NCI-H774 (cell line): ENCODE results near the gene MSH4.
"Not testable (repeated sequence)": the region's sequence is repeated elsewhere in the genome, so short reads cannot be mapped to it uniquely, and the experiment has no call there.

Experiments
- DNase-seq: peaks from one replicate; lab custom pipeline; 2025; lab: John Stamatoyannopoulos, UW

Gene MSH4

DNA sequence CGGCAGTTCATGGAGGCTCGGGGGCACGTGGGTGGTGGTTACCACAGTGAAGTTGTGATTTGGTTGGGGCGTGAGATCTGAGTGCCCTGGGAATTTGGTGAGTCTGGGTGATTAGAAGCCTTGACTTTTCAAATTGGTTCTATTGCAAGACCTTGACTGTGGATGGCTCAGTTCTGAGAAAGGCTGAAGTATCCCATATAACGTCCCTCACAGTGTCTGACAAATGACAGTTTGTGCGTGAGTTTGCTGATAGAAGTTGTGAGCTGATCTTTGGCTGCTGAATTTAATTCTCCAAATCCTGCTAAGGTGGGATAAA is 549 bp downstream of the MSH4 start:
- DNase-seq, result no peak

DNA sequence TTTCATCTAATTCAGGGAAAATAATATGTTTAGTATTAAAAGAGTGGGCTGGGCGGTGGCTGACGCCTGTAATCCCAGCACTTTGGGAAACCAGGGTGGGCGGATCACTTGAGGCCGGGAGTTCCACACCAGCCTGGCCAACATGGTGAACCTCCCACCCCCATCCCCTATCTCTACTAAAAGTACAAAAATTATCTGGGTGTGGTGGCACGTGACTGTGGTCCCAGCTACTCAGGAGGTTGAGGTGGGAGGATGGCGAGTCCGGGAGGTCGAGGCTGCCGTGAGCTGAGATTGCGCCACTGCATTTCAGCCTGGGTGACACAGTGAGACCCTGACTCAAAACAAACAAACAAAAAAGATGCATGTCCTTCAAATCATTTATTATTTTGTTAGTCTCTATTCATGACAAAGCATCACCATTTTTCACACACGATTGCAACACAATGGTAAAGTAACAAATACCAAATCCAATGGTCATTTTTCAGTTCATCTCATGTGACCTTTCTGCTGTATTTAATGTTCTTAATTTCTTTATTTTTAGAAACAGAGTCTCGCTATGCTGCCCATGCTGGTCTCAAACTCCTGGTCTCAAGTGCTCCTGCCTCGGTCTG is 1.0 kb downstream of the MSH4 start:
- DNase-seq, result no peak

DNA sequence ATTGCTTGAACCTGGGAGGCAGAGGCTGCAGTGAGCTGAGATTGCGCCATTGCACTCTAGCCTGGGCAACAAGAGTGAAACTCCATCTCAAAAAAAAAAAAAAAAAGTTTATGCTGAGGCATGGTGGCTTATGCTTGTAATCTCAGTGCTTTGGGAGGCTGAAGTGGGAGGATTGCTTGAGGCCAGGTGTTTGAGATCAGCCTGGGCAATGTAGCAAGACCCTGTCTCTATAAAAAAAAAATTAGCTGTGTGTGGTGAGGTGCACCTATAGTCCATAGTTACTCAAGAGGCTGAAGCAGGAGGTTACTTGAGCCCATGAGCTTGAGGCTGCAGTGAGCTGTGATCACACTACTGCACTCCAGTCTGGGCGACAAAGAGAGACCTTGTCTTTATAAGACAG is 4.8 kb downstream of the MSH4 start:
- not testable (repeated sequence) for DNase-seq

DNA sequence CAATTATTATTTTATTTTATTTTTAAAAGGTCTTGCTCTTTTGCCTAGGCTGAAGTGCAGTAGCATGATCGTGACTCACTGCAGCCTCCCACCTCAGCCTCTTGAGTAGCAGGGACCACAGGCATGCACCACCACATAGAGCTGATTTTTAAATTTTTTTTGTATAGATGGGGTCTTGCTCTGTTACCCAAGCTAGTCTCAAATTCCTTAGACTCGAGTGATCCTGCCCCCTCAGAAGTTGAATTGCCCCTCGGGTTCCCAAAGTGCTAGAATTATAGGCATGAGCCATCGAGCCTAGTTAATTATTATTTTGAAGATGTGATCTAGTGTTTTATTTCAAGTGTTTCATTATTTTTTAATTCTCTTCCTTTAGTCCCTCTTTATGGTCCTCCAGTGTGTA is 12.2 kb downstream of the MSH4 start:
- DNase-seq, result no peak

DNA sequence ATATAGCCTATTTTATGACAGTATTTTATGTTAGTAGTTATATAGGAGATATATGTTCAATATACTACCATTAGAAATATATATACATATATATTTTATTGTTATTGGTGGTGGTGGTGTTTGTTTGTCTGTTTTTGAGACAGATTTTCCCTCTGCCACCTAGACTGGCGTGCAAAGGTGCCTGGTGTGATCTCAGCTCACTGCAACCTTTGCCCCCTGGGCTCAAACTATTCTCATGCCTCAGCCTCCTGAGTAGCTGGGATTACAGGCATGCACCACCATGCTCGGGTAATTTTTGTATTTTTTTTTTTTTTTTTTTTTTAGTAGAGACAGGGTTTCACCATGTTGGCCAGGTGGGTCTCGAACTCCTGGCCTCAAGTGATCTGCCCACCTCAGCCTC is 13.4 kb downstream of the MSH4 start:
- DNase-seq, result not testable (repeated sequence)

DNA sequence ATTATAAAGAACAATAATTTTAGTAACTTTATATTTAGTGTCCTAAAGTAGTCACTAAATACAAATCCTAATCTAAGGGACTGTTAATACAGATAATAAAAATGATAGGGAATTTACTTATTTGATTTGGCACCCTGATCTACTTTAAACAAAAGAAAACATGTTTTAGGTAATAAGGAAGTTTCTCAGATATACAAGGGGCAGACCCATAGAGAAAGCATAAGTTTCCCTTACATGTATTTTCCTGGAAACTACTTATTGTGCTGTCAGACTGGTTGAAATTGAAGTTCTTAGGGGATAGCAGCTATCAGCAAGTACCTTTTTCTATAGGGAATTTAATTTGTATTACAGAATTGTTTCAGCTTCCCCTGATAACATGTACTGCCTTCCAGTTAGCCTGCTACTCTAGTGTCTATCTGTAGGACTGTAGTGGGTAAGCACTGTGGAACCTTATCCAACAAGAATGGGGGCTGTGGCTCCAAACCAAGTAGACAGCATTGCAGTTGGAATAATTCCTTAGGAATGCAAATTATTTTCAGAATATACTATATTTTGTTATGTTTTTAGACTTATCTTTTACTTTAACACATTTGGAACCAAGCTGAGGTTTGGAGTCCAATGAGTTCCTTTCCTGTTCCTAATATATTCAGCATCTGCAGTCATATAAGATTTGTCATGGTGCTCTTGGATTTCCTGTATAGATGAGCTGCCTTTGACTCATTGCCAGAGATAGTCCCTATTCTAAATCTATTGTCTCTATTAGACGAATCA is 14.7 kb downstream of the MSH4 start:
- DNase-seq, result no peak

DNA sequence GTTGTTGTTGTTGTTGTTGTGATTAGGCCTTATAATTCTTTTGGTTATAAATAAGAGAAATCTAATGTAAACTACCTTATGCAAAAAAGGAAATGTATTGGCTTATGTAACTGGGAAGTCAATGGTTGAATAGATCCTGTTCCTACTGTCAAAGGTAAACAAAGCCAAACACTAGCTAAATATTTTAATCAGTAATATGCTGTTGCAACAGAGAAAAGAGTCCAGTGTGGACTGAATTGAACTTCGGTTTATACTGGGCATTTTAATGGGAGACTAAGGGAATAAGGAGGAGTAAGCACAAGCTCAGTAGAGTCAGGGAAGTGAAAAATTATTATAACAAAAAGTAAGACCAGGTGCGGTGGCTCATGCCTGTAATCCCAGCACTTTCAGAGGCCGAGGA is 15.4 kb downstream of the MSH4 start:
- DNase-seq, result no peak

DNA sequence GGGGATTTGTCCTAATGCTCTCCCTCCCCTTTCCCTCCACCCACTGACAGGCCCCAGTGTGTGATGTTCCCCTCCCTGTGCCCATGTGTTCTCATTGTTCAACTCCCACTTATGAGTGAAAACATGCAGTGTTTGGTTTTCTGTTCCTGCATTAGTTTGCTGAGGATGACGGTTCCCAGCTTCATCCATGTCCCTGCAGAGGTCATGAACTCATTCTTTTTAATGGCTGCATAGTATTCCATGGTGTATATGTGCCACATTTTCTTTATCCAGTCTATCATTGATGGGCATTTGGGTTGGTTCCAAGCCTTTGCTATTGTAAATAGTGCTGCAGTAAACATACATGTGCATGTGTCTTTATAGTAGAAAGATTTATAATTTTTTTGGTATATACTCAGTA is 26.9 kb downstream of the MSH4 start:
- not testable (repeated sequence) for DNase-seq

DNA sequence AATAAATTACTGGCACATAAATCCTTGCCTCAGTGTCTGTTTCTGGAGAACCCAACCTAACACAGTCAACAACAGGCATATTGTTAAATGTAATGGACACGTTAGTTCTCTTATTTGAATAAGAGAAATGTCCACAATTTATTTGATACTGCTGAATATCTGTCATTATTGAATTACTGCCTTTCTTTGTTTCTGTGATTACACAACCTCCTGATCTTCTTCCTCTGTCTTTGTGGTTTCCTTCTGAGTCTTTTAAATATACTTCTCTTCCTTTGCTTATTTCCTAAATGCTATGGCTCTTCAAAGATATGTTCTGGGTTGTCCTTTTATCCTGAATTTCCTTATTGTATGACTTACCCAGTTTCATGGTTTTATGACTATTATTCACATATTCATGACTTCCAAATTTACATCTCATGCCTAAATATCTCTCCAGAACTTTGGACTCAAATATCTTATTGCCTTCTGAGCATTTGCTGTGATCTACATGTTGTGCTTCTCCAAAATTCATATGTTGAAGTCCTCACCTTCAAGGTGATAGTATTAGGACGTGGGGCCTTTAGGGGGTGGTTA is 39.9 kb downstream of the MSH4 start:
- DNase-seq, result no peak

DNA sequence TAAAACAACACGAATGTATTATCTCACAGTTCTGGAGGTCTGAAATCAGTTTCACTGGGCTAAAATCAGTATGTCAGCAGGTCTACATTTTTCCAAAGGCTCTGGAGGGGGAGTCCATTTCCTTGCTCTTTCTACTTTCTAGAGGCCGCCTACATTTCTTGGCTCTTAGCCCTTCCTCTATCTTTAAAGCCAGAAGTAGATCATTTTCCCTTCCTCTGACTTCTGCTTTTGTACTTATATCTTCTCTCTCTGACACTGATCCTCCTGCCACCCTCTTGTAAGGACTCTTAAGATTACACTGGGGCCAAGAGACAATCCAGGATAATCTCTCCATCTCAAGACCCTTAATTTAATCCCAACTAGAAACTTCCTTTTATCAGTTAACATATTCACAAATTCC is 41.4 kb downstream of the MSH4 start:
- DNase-seq, result no peak

DNA sequence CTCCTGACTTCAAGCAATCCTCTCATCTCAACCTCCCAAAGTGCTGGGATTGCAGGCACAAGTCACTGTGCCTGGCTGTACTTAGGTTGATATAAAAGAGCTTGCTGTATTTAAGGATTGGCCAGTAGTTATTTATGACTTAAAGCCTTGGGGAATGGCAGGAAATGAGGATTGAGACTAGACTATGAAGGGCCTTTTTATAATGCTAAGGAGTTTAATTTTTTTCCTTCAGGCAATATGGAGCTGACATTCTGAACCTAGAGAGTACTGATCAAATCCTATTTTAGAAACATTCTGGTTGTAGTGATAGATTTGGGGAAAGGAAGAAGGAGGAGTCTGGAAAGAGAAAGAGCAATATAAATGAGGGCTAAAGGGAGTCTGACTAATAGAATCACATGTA is 44.7 kb downstream of the MSH4 start:
- no peak for DNase-seq

DNA sequence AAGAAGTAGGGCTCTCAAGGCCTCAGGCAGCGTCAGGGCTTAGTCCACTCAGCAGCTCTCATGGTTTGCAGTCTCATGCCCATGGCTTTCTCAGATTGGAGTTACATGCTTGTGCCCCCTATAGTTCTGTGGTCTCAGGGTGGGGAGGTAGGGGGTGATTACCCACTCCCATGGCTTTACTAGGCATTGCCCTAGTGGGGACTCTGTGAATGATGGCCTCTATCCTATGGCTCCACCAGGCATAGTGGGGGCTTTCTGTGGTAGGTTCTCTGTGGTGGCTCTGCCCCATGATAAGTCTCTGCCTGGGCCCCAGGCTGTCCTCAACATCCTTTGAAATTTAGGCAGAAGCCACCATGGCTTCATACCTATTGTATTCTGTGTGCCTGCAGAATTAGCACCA is 48.9 kb downstream of the MSH4 start:
- DNase-seq, result no peak

DNA sequence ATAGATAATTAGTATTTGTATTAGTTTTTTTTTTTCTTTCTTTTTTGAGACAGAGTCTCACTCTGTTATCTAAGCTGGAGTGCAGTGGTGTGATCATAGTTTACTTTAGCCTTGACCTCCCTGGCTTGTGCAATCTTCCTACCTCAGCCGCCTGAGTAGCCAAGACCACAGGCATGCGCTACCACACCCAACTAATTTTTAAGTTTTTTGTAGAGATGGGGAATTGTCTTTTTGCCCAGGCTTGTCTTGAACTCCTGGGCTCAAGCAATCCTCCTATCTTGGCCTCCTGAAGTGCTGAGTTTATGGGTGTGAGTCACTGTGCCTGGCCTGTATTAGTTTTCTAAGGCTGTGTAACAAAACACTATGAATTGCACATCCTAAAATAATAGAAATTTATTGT is 58.3 kb downstream of the MSH4 start:
- no peak for DNase-seq

DNA sequence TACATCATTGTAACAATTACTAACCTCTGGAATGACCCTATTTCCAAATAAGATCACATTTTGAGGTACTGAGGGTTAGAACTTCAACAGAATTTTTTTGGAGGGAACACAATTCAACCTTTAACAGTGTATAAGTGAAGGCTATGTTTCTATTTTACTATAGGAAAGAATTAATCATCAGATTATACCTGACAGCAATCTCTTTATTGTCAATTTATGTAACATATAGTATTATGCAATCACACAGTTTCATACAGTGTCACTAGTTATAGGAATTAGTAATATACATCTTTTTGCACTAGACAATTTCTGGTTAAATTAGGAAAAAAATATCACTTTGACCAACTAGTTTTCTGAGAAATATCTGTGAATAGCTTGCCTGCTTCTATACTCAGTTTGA is 59.1 kb downstream of the MSH4 start:
- no peak for DNase-seq

DNA sequence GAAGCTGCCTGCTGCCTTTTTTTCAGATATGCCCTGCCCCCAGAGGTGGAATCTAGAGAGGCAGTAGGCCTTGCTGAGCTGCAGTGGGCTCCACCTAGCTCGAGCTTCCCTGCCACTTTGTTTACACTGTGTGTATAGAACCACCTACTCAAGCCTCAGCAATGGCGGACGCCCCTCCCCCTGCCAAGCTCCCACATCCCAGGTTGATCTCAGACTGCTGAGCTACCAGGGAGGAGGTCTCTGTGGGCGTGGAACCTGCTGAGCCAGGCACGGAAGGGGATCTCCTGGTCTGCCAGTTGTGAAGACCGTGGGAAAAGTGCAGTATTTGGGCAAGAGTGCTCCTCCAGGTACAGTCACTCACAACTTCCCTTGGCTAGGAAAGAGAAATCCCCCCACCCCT is 65.1 kb downstream of the MSH4 start:
- DNase-seq, result no peak

DNA sequence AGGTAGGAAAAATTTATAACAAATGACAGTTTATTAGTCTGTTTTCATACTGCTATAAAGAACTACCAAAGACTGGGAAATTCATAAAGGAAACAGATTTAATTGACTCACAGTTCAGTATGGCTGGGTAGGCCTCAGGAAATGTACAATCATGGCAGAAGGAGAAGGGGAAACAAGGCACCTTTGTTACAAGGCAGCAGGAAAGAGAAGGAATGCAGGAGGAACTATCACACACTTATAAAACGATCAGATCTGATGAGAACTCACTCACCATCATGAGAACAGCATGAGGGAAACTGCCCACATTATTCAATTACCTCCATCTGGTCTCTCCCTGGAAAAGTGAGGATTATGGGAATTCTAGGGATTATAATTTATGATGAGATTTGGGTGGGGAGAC is 74.3 kb downstream of the MSH4 start:
- no peak for DNase-seq

DNA sequence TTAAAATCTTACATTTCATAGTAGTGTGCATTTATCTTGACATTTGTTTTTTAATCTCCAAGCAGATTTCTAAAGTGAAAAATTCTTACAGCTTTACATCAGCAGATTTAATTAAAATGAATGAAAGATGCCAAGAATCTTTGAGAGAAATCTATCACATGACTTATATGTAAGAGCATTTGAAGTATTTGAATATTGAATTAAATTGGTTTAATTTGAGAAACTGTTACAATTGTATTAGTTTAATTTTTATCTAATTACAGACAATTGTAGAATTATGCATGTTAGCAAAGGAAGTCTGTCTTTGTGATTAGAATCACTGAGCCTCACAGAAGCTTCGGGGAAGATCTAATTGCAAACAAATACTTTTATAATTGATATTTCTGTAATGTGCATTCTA is 83.3 kb downstream of the MSH4 start:
- DNase-seq, result no peak

DNA sequence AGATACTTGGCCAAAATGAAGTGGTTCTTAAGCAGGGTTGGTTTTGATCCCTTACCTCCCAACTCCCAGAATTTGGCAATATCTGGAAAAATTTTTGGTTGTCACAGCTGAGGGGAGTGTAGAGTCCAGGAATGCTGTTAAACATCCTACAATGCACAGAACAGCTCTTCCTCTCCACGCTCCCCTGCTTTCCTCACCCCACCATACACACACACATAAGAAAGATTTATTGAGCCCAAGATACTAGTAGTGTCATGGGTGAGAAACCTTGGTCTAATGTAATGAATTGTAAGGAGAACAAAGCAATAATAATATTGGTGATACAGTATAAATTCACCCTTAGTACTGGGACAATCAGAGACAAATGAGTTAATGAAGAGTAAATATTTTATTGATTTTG is 87.8 kb downstream of the MSH4 start:
- no peak for DNase-seq

DNA sequence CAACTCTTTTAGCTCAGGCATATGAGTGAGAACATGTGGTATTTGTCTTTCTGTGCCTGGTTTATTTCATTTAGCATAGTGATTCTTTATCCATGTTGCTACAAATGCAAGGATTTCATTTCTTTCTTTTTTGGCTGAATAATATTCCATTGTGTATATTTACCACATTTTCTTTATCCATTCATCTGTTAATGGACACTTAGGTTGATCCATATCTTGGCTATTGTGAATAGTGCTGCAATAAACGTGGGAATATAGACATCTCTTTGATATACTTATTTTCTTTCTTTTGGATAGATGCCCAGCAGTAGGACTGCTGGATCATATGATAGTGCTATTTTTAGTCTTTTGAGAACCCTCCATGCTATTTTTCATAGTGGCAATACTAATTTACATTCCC is 104.7 kb downstream of the MSH4 start:
- no peak for DNase-seq

DNA sequence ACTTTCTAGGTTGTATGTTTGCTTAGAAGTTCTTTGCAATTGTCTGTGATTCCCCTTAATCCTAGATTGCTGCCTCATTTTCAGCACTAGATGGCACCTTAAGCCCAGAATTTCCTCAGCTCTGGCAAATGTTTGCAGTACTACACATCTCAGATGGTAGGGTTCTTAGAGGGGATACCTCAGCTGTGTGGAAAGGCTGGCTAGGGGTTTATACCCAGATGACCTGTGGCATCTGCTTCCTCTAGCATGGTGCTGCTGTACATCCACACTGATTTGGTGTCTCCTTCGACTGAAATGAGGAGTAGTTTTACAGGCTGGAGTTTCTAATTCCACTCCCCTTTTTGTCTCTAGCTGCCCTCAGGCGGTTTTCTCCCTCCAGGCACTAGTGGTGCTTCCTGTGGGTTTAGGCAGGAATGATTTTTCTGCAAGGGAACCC is 112.1 kb downstream of the MSH4 start:
- DNase-seq, result no peak

DNA sequence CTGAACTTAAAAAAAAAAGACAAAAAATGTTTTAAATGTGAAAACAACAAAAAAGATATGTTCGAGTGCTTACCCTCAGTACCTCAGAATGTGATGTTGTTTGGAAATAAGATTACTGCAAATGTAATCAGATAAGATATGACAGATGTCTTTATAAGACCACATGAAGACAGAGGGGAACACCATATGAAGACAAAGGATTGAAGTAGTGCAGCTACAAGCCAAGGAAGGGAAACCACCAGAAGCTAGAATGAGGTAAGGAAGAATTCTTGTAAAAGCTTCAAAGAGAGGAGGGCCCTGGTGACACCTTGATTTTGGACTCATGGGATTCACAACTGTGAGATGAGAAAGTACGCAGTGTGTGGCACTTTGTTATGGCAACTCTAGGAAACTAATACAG is 120.2 kb downstream of the MSH4 start:
- no peak for DNase-seq

DNA sequence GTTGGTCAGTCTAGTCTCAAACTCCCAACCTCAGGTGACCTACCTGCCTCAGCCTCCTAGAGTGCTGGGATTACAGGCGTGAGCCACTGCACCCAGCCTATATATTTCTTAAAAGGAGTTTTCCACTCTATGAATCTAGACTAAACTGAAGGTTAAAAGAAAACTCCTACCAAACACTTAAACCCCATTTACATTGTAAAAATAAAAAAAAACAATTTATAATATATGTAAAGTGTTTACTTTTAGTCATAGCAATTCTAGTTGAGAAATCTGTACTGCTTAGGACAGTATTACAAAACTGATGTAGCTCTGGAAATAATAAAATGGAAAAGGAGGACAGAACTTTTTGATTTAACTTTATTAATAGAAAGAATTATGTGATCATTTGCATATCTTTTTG is 126.0 kb downstream of the MSH4 start:
- DNase-seq, result no peak

DNA sequence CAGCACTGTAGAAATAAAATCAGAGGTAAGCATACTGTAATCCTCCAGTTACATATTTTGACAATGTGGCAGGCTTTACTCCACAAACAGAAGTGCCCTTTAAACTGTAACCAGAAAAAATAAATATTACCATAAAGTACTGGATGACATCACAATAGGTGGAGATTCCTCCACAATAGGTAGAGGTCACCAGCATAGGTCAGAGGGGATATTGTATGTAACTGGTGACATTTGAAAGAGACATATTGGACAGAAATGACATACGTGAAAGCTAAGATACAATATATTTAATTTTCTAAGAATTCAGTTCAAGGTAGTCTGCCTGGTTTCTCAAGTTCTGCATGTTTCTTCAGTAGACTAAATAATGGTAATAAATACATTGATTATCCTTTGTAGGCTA is 135.6 kb downstream of the MSH4 start, which contains the start of gene ASB17:
ASB17 (minus strand) TSS at position 101 of the 400 bp plus-strand sequence. CDS start 113 bp downstream, outside the sequence.
- no peak for DNase-seq

DNA sequence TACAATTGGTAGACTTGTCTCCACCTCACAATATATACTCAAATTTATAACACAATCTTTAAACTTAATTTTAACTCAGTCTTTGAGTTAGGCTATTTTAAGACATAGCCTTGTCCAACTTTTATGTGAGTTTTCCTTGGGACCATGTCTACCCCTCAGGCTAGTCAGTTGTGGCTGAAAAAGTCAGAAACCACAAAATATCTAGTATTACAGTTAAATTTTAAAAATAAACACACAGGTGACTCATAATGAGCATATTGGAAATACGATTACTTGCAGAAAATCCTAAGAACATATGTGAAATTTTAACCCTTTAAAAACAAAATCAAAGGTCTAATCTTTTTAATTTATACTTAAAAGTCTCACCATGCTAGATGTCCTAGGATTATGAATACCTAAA is 140.4 kb downstream of the MSH4 start:
- DNase-seq, result no peak
